Thoracic aorta (tissue), 2 donors: ENCODE measurements around the gene SLC25A26. TPM values are rescaled to one million over a fixed set of nuclear protein-coding genes. Genes with fewer than 3 reads are reported as not detected.

Experiments
- ATAC-seq: fragments of 150-250 bp; one replicate; pipeline ENCODE4 v1.8.0; 2017; ENCODE audit warnings: low read depth; ENCODE audit not compliant: insufficient number of reproducible peaks, low FRiP score
- DNase-seq: peaks from one replicate; pipeline ENCODE4 v3.0.0-alpha.2; 2020; ENCODE audit warnings: low spot score
- H3K27ac ChIP-seq, 2 donors: fragments of 200-600 bp; sonication (generic); 1 replicate in 1 of 2; 2 replicates in 1 of 2; pipeline ENCODE4 v1.5.1; 2016; ENCODE audit warnings: mild to moderate bottlenecking in 2 of 2, moderate library complexity in 2 of 2
- H3K27me3 ChIP-seq: fragments of 200-600 bp; sonication (generic); replicated peaks from 2 replicates; pipeline ENCODE4 v1.6.0; 2016; ENCODE audit warnings: mild to moderate bottlenecking; ENCODE audit not compliant: insufficient read depth
- H3K36me3 ChIP-seq: fragments of 200-600 bp; sonication (generic); one replicate; pipeline ENCODE4 v1.5.1; 2016
- H3K4me1 ChIP-seq, 2 donors: fragments of 200-600 bp; sonication (generic); 1 replicate in 1 of 2; 2 replicates in 1 of 2; pipeline versions ENCODE4 v1.5.1 to v1.6.0; 2016; ENCODE audit warnings: low read depth in 2 of 2, mild to moderate bottlenecking in 1 of 2; ENCODE audit not compliant: control insufficient read depth in 1 of 2
- H3K4me3 ChIP-seq: fragments of 200-600 bp; sonication (generic); 2 replicates; pipeline ENCODE4 v1.5.1; 2016; ENCODE audit warnings: mild to moderate bottlenecking
- H3K9me3 ChIP-seq: fragments of 200-600 bp; sonication (generic); 2 replicates; pipeline ENCODE4 v1.5.1; 2016
- CTCF ChIP-seq: fragments of 200-600 bp; sonication (generic); IDR thresholded peaks from one replicate; pipeline ENCODE4 v1.5.1; 2019; ENCODE audit warnings: antibody characterized with exemption
- total RNA-seq, 2 donors: library from RNA; depleted of rRNA; stranded (reverse); fragments of >200 nt; gene quantifications; one replicate each; pipeline versions ENCODE4 v1.1.0 to v1.2.3, GENCODE V29; 2016

SLC25A26 gene
- total RNA-seq, 2 donors from 2014 or later: 32.5 to 32.8 TPM

GRCh38 chr3:66394019-66394752 lies 173.4 kb downstream of the SLC25A26 start:
- H3K36me3 ChIP-seq: no peaks in the 10 kb centered on the region
- H3K4me1 ChIP-seq: peaks cover 35 to 72% of the 10 kb centered on the region in 2 donors
- H3K9me3 ChIP-seq: no peaks in the 10 kb centered on the region
- peak overlapping the region; percentile 49 for H3K4me3 ChIP-seq
- no peak for TF ChIP-seq CTCF
- no peaks in the 10 kb centered on the region for H3K27me3 ChIP-seq
- peak overlapping the region; percentile 71 to 75 for H3K27ac ChIP-seq
- DNase-seq (no peak), ATAC-seq (peak; percentile 5)

- ATAC-seq: peak; percentile 73
- peaks cover 35 to 77% of the 10 kb centered on the region in 2 donors for H3K4me1 ChIP-seq
These were observed 174.0 kb downstream of the SLC25A26 start for GRCh38 chr3:66394753-66395249.

GRCh38 chr3:66395635-66396034 lies 174.8 kb downstream of the SLC25A26 start:
- H3K36me3 ChIP-seq: no peaks in the 10 kb centered on the region
- H3K9me3 ChIP-seq: no peaks in the 10 kb centered on the region
- no peaks in the 10 kb centered on the region for H3K27me3 ChIP-seq
- DNase-seq (no peak), ATAC-seq (no peak)
- TF ChIP-seq CTCF: no peak
- H3K4me3 ChIP-seq: no peak overlapping the region
- H3K27ac ChIP-seq: peak overlapping the region; percentile 71 to 75
- peaks cover 37 to 85% of the 10 kb centered on the region in 2 donors for H3K4me1 ChIP-seq

More at GRCh38 chr3:66394753-66395249, 174.0 kb downstream of the SLC25A26 start:
- peak; percentile 58 for DNase-seq
- Histone ChIP-seq H3K4me3 (peak overlapping the region; percentile 49), H3K36me3 (no peaks in the 10 kb centered on the region), H3K27ac (peak overlapping the region; percentile 71 to 75), H3K9me3 (no peaks in the 10 kb centered on the region), H3K27me3 (no peaks in the 10 kb centered on the region)
- TF ChIP-seq CTCF: no peak

- H3K4me3 ChIP-seq: no peak overlapping the region
- TF ChIP-seq CTCF: no peak
- no peaks in the 10 kb centered on the region for H3K9me3 ChIP-seq
- H3K27me3 ChIP-seq: no peaks in the 10 kb centered on the region
- peaks cover 42 to 91% of the 10 kb centered on the region in 2 donors for H3K4me1 ChIP-seq
- H3K27ac ChIP-seq: peak overlapping the region; percentile 71 to 75
- no peak for DNase-seq
- no peak for ATAC-seq
- no peaks in the 10 kb centered on the region for H3K36me3 ChIP-seq
These were observed 175.5 kb downstream of the SLC25A26 start for GRCh38 chr3:66396161-66396760.

GRCh38 chr3:66396888-66397287 lies 176.1 kb downstream of the SLC25A26 start:
- Histone ChIP-seq H3K27ac (peak overlapping the region; percentile 71 to 75), H3K27me3 (no peaks in the 10 kb centered on the region), H3K36me3 (no peaks in the 10 kb centered on the region), H3K4me1 (peaks cover 48 to 97% of the 10 kb centered on the region in 2 donors), H3K9me3 (no peaks in the 10 kb centered on the region), H3K4me3 (no peak overlapping the region)
- ATAC-seq: no peak
- TF ChIP-seq CTCF: no peak
- DNase-seq: no peak
